Heart left ventricle (tissue), 13 donors: ENCODE measurements around the gene DOCK7.

Experiments
- CTCF ChIP-seq, 12 donors: fragments of 200-600 bp; sonication (generic) in 4 of 12; IDR thresholded peaks; one replicate each; pipeline versions ENCODE4 v1.5.0 to v1.8.0; 2018 to 2022; ENCODE audit warnings: antibody characterized with exemption in 12 of 12, mild to moderate bottlenecking in 5 of 12
- POLR2A ChIP-seq, 2 donors: fragments of 450-650 bp; IDR thresholded peaks; one replicate each; pipeline ENCODE4 v1.6.1; 2017; ENCODE audit warnings: antibody characterized with exemption in 2 of 2, mild to moderate bottlenecking in 2 of 2, moderate library complexity in 2 of 2
- donor health status: ischemic (EF 13 %, LVEDD 7.1; RV severe dilation, severe dysfunction).
- donor health status: DM: no; HTN: yes; CAD: no.
- donor health status: DM: no; HTN: no; CAD: no.
- donor health status: ischemic (EF 25% LVEDD 6.9; RV normal size, moderate dysfunction).
- donor health status: ischemic (EF 25% LVEDD 5.7; RV mildly dilated, moderate dysfunction).
- donor health status: ischemic (EF 35%, LVEDD 5.7; RV mildly dilated, moderate dysfunction).
- donor health status: nonischemic (EF 11% LVEDD 7.7; RV severe dilation, severe dysfunction).
- donor health status: DM: yes; HTN: yes; CAD: no.
- donor health status: PGD.
- donor health status: ischemic (EF 29% LVEDD 5.4; RV normal size, mild dysfunction).
- donor health status: nonischemic (EF 23%, LVEDD 6.1; RV moderate dilation, normal function).

GRCh38 chr1:62573675-62574074 is 114.5 kb downstream of the DOCK7 start:
- TF ChIP-seq POLR2A (IDR thresholded peaks at IDR 0.05) (no peak), CTCF (IDR thresholded peaks at IDR 0.05) (no peak)
